Thyroid gland (tissue), 4 donors: ENCODE measurements around the gene JAKMIP3. TPM values are rescaled to one million over a fixed set of nuclear protein-coding genes. Genes with fewer than 3 reads are reported as not detected.

Experiments
- DNase-seq, 2 donors: peaks; one replicate each; pipeline ENCODE4 v3.0.0-alpha.2; 2019
- H3K27ac ChIP-seq, 3 donors: fragments of 200-600 bp; sonication (generic); 1 replicate in 2 of 3; 2 replicates in 1 of 3; pipeline ENCODE4 v1.5.1; 2016 to 2019; ENCODE audit warnings: mild to moderate bottlenecking in 1 of 3, moderate library complexity in 1 of 3
- H3K27me3 ChIP-seq: fragments of 200-600 bp; sonication (generic); one replicate; pipeline ENCODE4 v1.5.1; 2019
- H3K36me3 ChIP-seq, 2 donors: fragments of 200-600 bp; sonication (generic); one replicate each; pipeline ENCODE4 v1.5.1; 2016 to 2019
- H3K4me1 ChIP-seq, 2 donors: fragments of 200-600 bp; sonication (generic); one replicate each; pipeline ENCODE4 v1.5.1; 2017 to 2019
- H3K4me3 ChIP-seq, 3 donors: fragments of 200-600 bp; sonication (generic); replicated peaks in 1 of 3; 1 replicate in 2 of 3; 2 replicates in 1 of 3; pipeline ENCODE4 v1.5.1; 2016; ENCODE audit warnings: mild to moderate bottlenecking in 1 of 3
- H3K9me3 ChIP-seq: fragments of 200-600 bp; sonication (generic); one replicate; pipeline ENCODE4 v1.5.1; 2017
- POLR2A ChIP-seq, 2 donors: fragments of 450-650 bp; IDR thresholded peaks; one replicate each; pipeline ENCODE4 v1.6.1; 2017; ENCODE audit warnings: antibody characterized with exemption in 2 of 2, mild to moderate bottlenecking in 2 of 2, moderate library complexity in 1 of 2
- WGBS, 2 donors: methylation state at CpG; one replicate each; pipeline ENCODE4 v1.1.5; 2017; 5-methylcytosine and 5-hydroxymethylcytosine counted together
- intact Hi-C: fragments of 100-400 bp; cut with DNase I; formaldehyde crosslinking; loops from one replicate; pipeline ENCODE4 v1.15.1; 2023
- total RNA-seq, 4 donors: library from RNA; depleted of rRNA; stranded (reverse); fragments of >200 nt; gene quantifications; one replicate each; pipeline ENCODE4 v1.2.3, GENCODE V29; 2016
- TF ChIP-seq, protein P1 (sequence below), 6 experiments: fragments of 200-600 bp in 3 of 6; fragments of 450-650 bp in 3 of 6; sonication (generic) in 3 of 6; IDR thresholded peaks; one replicate each; pipeline ENCODE4 v1.5.1; 2016 to 2019; ENCODE audit warnings: antibody characterized with exemption in 6 of 6, mild to moderate bottlenecking in 2 of 6, inconsistent platforms in 1 of 6, moderate library complexity in 1 of 6

JAKMIP3 gene
- total RNA-seq, 4 donors from 2014 or later: 1.1 to 3.0 (median 1.6) TPM

DNA sequence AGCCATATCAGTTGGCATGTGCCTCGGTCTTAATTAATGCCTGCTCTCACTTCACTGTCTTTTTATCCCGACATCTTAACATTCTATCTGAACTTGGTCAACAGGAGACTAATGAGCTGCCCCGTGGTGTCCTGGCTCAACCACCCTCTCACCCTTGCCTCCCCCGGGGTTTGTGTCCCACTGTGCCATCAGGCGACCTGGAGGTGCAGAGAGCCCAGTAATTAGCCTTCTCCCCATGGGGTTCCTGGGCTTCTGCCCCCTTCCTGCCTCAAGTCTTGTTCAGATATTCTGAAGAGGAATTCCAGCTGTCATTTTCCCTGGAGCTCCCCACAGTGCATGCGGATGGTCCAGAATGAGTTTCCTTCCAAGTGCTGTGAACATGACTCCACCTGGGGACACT is 10.1 kb upstream of the JAKMIP3 start:
- H3K36me3 ChIP-seq: no peaks in the 10 kb centered on the region
- intact Hi-C loops: no loop called here
- no peak overlapping the region for H3K27ac ChIP-seq
- 75 to 78% methylated on average over 6 of the region's 6 CpGs for WGBS, 2 donors
- H3K4me3 ChIP-seq: no peak overlapping the region
- H3K4me1 ChIP-seq: no peaks in the 10 kb centered on the region
- DNase-seq: no peak
- no peak for TF ChIP-seq POLR2A (IDR thresholded peaks at IDR 0.05)
- TF ChIP-seq, protein P1, sequence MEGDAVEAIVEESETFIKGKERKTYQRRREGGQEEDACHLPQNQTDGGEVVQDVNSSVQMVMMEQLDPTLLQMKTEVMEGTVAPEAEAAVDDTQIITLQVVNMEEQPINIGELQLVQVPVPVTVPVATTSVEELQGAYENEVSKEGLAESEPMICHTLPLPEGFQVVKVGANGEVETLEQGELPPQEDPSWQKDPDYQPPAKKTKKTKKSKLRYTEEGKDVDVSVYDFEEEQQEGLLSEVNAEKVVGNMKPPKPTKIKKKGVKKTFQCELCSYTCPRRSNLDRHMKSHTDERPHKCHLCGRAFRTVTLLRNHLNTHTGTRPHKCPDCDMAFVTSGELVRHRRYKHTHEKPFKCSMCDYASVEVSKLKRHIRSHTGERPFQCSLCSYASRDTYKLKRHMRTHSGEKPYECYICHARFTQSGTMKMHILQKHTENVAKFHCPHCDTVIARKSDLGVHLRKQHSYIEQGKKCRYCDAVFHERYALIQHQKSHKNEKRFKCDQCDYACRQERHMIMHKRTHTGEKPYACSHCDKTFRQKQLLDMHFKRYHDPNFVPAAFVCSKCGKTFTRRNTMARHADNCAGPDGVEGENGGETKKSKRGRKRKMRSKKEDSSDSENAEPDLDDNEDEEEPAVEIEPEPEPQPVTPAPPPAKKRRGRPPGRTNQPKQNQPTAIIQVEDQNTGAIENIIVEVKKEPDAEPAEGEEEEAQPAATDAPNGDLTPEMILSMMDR (IDR thresholded peaks at IDR 0.05): no peak
- H3K27me3 ChIP-seq: no peaks in the 10 kb centered on the region
- no peaks in the 10 kb centered on the region for H3K9me3 ChIP-seq

DNA sequence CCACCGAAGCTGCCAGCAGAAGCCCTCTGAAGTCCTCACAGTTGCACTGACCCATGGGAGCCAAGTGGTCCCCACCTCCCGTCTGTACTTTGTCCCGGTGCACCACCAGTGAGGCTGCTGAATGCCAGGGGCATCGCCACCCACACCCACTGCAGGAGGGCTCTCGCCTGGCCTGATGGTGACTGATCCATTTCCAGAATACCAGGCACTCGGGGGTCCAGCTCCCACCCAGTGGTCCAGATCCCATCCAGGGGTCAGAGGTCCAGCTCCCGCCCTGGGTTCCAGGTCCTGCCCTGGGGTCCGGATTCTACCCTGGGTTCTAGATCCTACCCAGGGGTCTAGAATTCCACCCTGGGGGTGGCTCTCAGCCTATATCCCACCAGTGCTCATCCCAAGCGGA is 9.1 kb upstream of the JAKMIP3 start:
- no peak for DNase-seq
- 75 to 90% methylated on average over 4 to 9 of the region's 9 CpGs for WGBS, 2 donors
- Histone ChIP-seq H3K36me3 (no peaks in the 10 kb centered on the region), H3K4me3 (no peak overlapping the region), H3K4me1 (no peaks in the 10 kb centered on the region), H3K9me3 (no peaks in the 10 kb centered on the region), H3K27ac (no peak overlapping the region), H3K27me3 (no peaks in the 10 kb centered on the region)
- no peak for TF ChIP-seq POLR2A (IDR thresholded peaks at IDR 0.05)
- TF ChIP-seq, protein P1 (IDR thresholded peaks at IDR 0.05): no peak
- intact Hi-C loops: no loop called here

DNA sequence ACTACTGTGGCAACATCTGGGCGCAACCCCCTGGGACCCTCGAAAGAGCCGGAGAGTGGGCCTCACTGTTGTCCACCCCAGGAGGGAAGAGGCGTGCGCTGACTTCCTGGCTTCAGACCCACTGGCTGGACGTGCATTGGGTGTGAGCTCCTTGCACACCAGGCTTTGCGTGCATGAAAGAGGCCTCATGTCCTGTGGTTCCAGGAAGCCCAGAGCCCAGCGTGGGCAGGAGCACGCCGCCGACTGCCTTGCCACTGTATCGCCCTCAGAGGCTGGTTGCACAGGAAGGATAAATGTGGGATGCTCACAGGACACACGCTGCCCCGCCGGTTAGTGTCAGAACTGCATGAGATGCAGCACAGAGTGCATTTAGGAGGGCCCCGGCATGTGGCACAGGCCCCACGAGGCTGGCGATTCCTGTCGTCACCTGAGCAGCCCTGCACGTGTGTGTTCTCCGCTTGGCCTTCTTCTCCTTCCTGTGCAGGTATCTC is 8.5 kb upstream of the JAKMIP3 start:
- H3K27me3 ChIP-seq: no peaks in the 10 kb centered on the region
- WGBS, 2 donors: 81 to 88% methylated on average over 5 to 20 of the region's 21 CpGs
- no peaks in the 10 kb centered on the region for H3K9me3 ChIP-seq
- no peaks in the 10 kb centered on the region for H3K36me3 ChIP-seq
- no peaks in the 10 kb centered on the region for H3K4me1 ChIP-seq
- TF ChIP-seq POLR2A (IDR thresholded peaks at IDR 0.05): no peak
- TF ChIP-seq, protein P1 (IDR thresholded peaks at IDR 0.05): no peak
- H3K27ac ChIP-seq: no peak overlapping the region
- no peak for DNase-seq
- H3K4me3 ChIP-seq: no peak overlapping the region
- intact Hi-C loops: no loop called here

- Histone ChIP-seq H3K4me3 (no peak overlapping the region), H3K36me3 (no peaks in the 10 kb centered on the region), H3K9me3 (no peaks in the 10 kb centered on the region), H3K27me3 (no peaks in the 10 kb centered on the region), H3K4me1 (no peaks in the 10 kb centered on the region), H3K27ac (no peak overlapping the region)
- DNase-seq: no peak
- intact Hi-C loops: no loop called here
- TF ChIP-seq, protein P1 (IDR thresholded peaks at IDR 0.05): no peak
- TF ChIP-seq POLR2A (IDR thresholded peaks at IDR 0.05): no peak
- WGBS, 2 donors: 80 to 89% methylated on average over 13 to 14 of the region's 16 CpGs
These were observed 7.5 kb upstream of the JAKMIP3 start for GRCh38 chr10:132058111-132058745.
